Gastroesophageal sphincter (tissue), 4 donors: ENCODE data around the gene PAPPA. TPM values are rescaled to one million over a fixed set of nuclear protein-coding genes. Genes with fewer than 3 reads are reported as not detected.

Experiments used
- ATAC-seq: fragments of 150-250 bp; one replicate; pipeline ENCODE4 v1.9.1; 2016; ENCODE audit warnings: mild to moderate bottlenecking, moderate library complexity
- H3K27ac ChIP-seq, 4 donors: fragments of 200-600 bp; sonication (generic) in 3 of 4; 1 replicate in 3 of 4; 2 replicates in 1 of 4; pipeline ENCODE4 v1.5.1; 2016 to 2019
- H3K27me3 ChIP-seq: fragments of 200-600 bp; sonication (generic); one replicate; pipeline ENCODE4 v1.5.1; 2019
- H3K36me3 ChIP-seq, 2 donors: fragments of 200-600 bp; sonication (generic); one replicate each; pipeline ENCODE4 v1.5.1; 2019; ENCODE audit warnings: control low read depth in 1 of 2
- H3K4me1 ChIP-seq, 3 donors: fragments of 200-600 bp; sonication (generic); 1 replicate in 2 of 3; 2 replicates in 1 of 3; pipeline ENCODE4 v1.5.1; 2016 to 2019; ENCODE audit warnings: control low read depth in 2 of 3
- H3K4me3 ChIP-seq, 2 donors: fragments of 200-600 bp; sonication (generic); one replicate each; pipeline ENCODE4 v1.5.1; 2019; ENCODE audit warnings: mild to moderate bottlenecking in 1 of 2, moderate library complexity in 1 of 2
- H3K9me3 ChIP-seq, 3 donors: fragments of 200-600 bp; sonication (generic); one replicate each; pipeline ENCODE4 v1.5.1; 2017 to 2019; ENCODE audit warnings: control low read depth in 2 of 3
- EP300 ChIP-seq: sonication (generic); formaldehyde crosslinking; IDR thresholded peaks from one replicate; pipeline ENCODE4 v1.6.1; 2017; ENCODE audit warnings: antibody characterized with exemption, mild to moderate bottlenecking
- POLR2A ChIP-seq, 2 donors: fragments of 450-650 bp; IDR thresholded peaks; one replicate each; pipeline ENCODE4 v1.6.1; 2017; ENCODE audit warnings: antibody characterized with exemption in 2 of 2, mild to moderate bottlenecking in 2 of 2, moderate library complexity in 1 of 2
- POLR2AphosphoS5 ChIP-seq: sonication (generic); formaldehyde crosslinking; IDR thresholded peaks from one replicate; pipeline ENCODE4 v1.6.1; 2017; ENCODE audit warnings: antibody characterized with exemption
- WGBS, 2 donors: methylation state at CpG; one replicate each; pipeline ENCODE4 v1.1.5; 2018; ENCODE audit warnings: low coverage in 1 of 2; 5-methylcytosine and 5-hydroxymethylcytosine counted together
- total RNA-seq, 4 donors: library from RNA; depleted of rRNA; stranded (reverse); fragments of >200 nt; gene quantifications; one replicate each; pipeline ENCODE4 v1.1.0, GENCODE V29; 2016
- TF ChIP-seq, protein P1 (sequence below), 4 experiments: fragments of 200-600 bp in 2 of 4; fragments of 450-650 bp in 2 of 4; sonication (generic) in 1 of 4; IDR thresholded peaks; one replicate each; pipeline ENCODE4 v1.5.1; 2017 to 2019; ENCODE audit warnings: antibody characterized with exemption in 4 of 4, mild to moderate bottlenecking in 2 of 4, moderate library complexity in 2 of 4

Gene PAPPA
- total RNA-seq, 4 donors from 2014 or later: 1.9 to 5.7 (median 3.2) TPM

DNA sequence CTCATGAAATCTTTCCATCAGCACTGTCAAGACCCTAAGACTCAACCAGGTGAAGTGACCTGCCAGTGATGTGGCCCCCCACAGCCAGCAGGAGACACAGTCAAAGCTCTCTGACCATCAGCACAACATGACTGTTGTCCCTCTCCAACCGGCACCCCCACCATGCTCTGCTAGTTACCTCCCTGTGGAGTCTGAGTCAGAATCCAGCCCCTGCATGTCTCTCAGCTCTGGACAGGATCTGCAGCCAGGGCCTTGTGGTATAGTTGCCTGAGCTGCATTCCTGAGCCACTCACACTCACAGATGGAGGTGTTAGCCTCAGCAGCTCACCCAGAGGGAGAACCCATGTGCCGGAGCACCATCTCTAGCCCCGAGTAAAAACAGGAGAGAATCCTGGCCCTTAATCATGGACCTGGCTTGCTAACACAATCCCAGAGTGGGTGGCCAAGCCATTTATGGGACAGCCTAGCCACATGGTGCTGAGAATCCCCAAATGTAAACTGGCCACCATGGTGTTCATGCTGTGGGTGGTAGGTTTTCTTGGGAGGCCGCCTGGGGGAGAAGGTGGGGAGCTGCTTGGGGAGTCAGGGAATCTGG lies 237.8 kb downstream of the PAPPA start:
- Histone ChIP-seq H3K4me3 (no peak overlapping the region), H3K27me3 (no peaks in the 10 kb centered on the region), H3K4me1 (no peaks in the 10 kb centered on the region), H3K27ac (no peak overlapping the region), H3K9me3 (no peaks in the 10 kb centered on the region), H3K36me3 (no peaks in the 10 kb centered on the region)
- no peak for ATAC-seq
- TF ChIP-seq EP300 (no peak), POLR2A (IDR thresholded peaks at IDR 0.05) (no peak), POLR2AphosphoS5 (no peak)
- TF ChIP-seq, protein P1, sequence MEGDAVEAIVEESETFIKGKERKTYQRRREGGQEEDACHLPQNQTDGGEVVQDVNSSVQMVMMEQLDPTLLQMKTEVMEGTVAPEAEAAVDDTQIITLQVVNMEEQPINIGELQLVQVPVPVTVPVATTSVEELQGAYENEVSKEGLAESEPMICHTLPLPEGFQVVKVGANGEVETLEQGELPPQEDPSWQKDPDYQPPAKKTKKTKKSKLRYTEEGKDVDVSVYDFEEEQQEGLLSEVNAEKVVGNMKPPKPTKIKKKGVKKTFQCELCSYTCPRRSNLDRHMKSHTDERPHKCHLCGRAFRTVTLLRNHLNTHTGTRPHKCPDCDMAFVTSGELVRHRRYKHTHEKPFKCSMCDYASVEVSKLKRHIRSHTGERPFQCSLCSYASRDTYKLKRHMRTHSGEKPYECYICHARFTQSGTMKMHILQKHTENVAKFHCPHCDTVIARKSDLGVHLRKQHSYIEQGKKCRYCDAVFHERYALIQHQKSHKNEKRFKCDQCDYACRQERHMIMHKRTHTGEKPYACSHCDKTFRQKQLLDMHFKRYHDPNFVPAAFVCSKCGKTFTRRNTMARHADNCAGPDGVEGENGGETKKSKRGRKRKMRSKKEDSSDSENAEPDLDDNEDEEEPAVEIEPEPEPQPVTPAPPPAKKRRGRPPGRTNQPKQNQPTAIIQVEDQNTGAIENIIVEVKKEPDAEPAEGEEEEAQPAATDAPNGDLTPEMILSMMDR (IDR thresholded peaks at IDR 0.05): no peak
- 90% methylated on average over 2 of the region's 4 CpGs; no CpG with 5 or more reads in 1 of the 2 donors for WGBS, 2 donors

DNA sequence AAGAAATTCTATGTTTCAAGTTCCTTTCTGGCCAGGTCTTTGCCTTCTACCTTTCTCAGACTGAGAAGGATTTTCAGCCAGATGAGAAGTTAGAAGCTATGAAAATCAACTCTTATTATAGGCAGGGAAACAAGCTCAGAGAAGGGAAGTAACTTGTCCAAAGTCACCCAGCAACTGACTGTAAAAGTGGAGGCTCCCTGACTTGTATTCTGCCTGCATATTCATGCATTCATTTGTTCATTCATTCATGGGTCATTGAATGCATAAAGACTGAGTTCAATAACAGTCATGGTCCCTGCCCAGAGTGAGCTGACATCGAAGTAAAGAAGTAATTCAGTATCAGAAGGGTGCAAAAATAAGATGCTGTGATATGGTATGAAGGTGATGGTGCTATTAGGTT lies 239.6 kb downstream of the PAPPA start:
- H3K4me1 ChIP-seq: no peaks in the 10 kb centered on the region
- H3K4me3 ChIP-seq: no peak overlapping the region
- H3K36me3 ChIP-seq: peaks cover 0 to 11% of the 10 kb centered on the region in 2 donors
- no peaks in the 10 kb centered on the region for H3K27me3 ChIP-seq
- no peaks in the 10 kb centered on the region for H3K9me3 ChIP-seq
- no peak overlapping the region for H3K27ac ChIP-seq
- TF ChIP-seq EP300 (no peak), POLR2AphosphoS5 (no peak), POLR2A (IDR thresholded peaks at IDR 0.05) (no peak)
- TF ChIP-seq, protein P1 (IDR thresholded peaks at IDR 0.05): no peak
- ATAC-seq: no peak
- 90 to 100% methylated on average over 1 of the region's 1 CpG for WGBS, 2 donors

DNA sequence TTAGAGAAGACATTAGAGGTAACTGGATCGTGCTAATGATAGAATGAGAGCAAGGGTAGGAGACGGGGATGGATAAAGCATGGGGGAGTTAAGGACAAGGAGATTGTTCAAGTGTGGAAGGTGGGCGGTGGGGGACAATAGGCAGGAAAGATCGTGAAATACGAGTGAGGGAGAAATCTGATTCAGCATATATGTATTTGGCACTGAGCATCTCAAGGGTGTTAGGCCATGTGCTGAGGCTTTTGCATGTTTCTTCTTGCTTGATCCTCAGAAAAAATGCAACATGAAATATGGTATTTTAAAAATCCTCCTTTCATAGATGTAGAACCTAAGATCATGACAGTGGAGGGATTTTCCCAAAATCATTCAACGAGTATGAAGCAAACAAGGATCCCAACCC lies 240.5 kb downstream of the PAPPA start:
- peaks cover 0 to 11% of the 10 kb centered on the region in 2 donors for H3K36me3 ChIP-seq
- H3K4me3 ChIP-seq: no peak overlapping the region
- no peak for ATAC-seq
- no peaks in the 10 kb centered on the region for H3K27me3 ChIP-seq
- WGBS, 2 donors: 93 to 96% methylated on average over 6 of the region's 6 CpGs
- TF ChIP-seq EP300: no peak
- no peak for TF ChIP-seq POLR2A (IDR thresholded peaks at IDR 0.05)
- TF ChIP-seq POLR2AphosphoS5: no peak
- TF ChIP-seq, protein P1 (IDR thresholded peaks at IDR 0.05): no peak
- no peak overlapping the region for H3K27ac ChIP-seq
- H3K4me1 ChIP-seq: no peaks in the 10 kb centered on the region
- H3K9me3 ChIP-seq: no peaks in the 10 kb centered on the region

DNA sequence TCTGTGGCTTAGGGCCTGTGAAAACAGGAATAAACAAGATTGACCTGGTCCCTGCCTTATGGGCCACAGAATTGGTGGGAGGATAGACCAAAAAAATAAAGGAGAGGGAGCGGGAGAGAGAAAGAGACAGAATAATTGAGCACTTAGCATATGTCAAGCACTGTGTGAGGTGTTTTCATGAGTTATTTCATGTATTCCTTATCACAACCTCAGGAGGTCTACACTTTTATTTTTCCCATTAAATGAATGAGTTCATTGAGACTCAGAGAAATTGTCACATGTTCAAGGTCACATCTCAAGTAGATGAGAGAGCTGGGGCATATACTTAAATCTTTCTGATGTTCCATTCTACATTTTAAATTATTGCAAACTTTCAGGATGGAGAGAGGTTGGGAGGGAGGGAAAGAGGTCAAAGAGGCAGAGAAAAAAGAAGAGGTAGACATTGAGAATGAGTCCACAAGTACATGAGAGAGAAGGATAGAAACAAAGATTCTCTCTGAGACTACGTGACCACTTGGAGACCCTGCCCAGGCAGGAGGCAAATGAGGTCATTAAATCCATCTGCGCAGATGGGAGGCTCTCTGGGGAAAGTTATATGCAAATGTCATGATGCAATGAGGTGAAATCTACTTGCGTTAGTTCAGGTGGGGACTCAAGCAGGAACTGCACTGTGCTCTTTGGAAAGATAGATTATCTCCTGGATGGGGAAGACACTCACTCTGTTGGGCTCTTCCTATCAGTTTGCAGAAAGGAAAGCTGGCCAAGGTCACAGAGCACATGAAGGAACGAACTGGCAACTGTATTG lies 241.5 kb downstream of the PAPPA start:
- Histone ChIP-seq H3K9me3 (no peaks in the 10 kb centered on the region), H3K4me3 (no peak overlapping the region), H3K27ac (no peak overlapping the region), H3K4me1 (no peaks in the 10 kb centered on the region), H3K27me3 (no peaks in the 10 kb centered on the region), H3K36me3 (peaks cover 0 to 11% of the 10 kb centered on the region in 2 donors)
- 89 to 92% methylated on average over 3 to 5 of the region's 5 CpGs for WGBS, 2 donors
- TF ChIP-seq POLR2AphosphoS5 (no peak), EP300 (no peak), POLR2A (IDR thresholded peaks at IDR 0.05) (no peak)
- TF ChIP-seq, protein P1 (IDR thresholded peaks at IDR 0.05): no peak
- no peak for ATAC-seq

DNA sequence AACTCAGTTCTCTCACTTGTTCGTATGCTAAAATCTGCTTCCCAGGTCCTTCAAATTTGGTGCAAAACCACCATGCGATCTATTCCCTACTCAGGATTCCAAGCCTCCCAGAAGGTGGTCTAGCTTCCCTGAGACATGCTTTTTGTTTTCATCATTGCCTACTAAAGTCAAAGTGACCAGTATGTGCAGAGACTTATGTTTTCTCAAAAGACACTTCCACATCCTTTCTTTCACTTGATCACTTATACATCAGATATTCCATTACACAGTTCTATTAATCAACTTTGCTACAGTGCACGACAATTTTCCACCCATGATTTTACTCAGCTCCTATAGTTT lies 242.1 kb downstream of the PAPPA start:
- no peak for ATAC-seq
- TF ChIP-seq EP300: no peak
- no peak for TF ChIP-seq POLR2AphosphoS5
- TF ChIP-seq POLR2A (IDR thresholded peaks at IDR 0.05): no peak
- TF ChIP-seq, protein P1 (IDR thresholded peaks at IDR 0.05): no peak
- no peak overlapping the region for H3K4me3 ChIP-seq
- WGBS, 2 donors: 79 to 92% methylated on average over 3 of the region's 3 CpGs
- no peak overlapping the region for H3K27ac ChIP-seq
- H3K4me1 ChIP-seq: no peaks in the 10 kb centered on the region
- no peaks in the 10 kb centered on the region for H3K9me3 ChIP-seq
- peaks cover 0 to 11% of the 10 kb centered on the region in 2 donors for H3K36me3 ChIP-seq
- no peaks in the 10 kb centered on the region for H3K27me3 ChIP-seq
